SK-N-SH (cell line): ENCODE data around the gene RILPL1. TPM values are rescaled to one million over a fixed set of nuclear protein-coding genes. Genes with fewer than 3 reads are reported as not detected.

Source experiments
- CTCF ChIA-PET: fragments of 300-600, 350-600 bp; formaldehyde crosslinking; extraction: SDS; loops from one replicate; lab custom pipeline; 2021; lab: Yijun Ruan, JAX
- POLR2A ChIA-PET: fragments of 350-600 bp; sonication (Branson Sonifier 250); formaldehyde crosslinking; extraction: SDS; loops from one replicate; lab custom pipeline; 2020; ENCODE audit warnings: antibody characterized with exemption, inconsistent platforms; lab: Yijun Ruan, JAX
- DNase-seq: peaks from one replicate; pipeline ENCODE4 v3.0.0; 2012
- H2AFZ ChIP-seq: fragments of 200-600 bp; sonication (generic); 2 replicates; pipeline ENCODE4 v1.8.1; 2016; ENCODE audit warnings: antibody characterized with exemption, mild to moderate bottlenecking, low read depth
- H3F3A ChIP-seq: fragments of 200-600 bp; sonication (generic); replicated peaks from 2 replicates; pipeline ENCODE3; 2016; ENCODE audit warnings: antibody characterized with exemption, mild to moderate bottlenecking; ENCODE audit not compliant: insufficient read depth
- H3K27ac ChIP-seq, 2 experiments: fragments of 200-500 bp in 1 of 2; fragments of 200-600 bp in 1 of 2; sonication (Bioruptor generic) in 1 of 2; sonication (generic), shearing (Covaris generic) in 1 of 2; 2 replicates each; pipeline versions ENCODE4 v1.5.1 to v1.6.1; 2014 to 2016; ENCODE audit warnings: low read depth in 2 of 2, inconsistent platforms in 1 of 2, low read length in 1 of 2, mild to moderate bottlenecking in 1 of 2, mixed read lengths in 1 of 2
- H3K27me3 ChIP-seq: fragments of 200-600 bp; sonication (generic), shearing (Covaris generic); 2 replicates; pipeline ENCODE4 v1.6.1; 2016; ENCODE audit warnings: mixed run types; ENCODE audit not compliant: insufficient read depth
- H3K36me3 ChIP-seq, 2 experiments: fragments of 200-500 bp in 1 of 2; fragments of 200-600 bp in 1 of 2; sonication (Bioruptor generic) in 1 of 2; sonication (generic) in 1 of 2; replicated peaks in 1 of 2; 2 replicates each; pipeline versions ENCODE3 to v1.5.1; 2014 to 2016; ENCODE audit warnings: low read length in 1 of 2, mild to moderate bottlenecking in 1 of 2; ENCODE audit not compliant: insufficient read depth in 2 of 2, control insufficient read depth in 1 of 2
- H3K4me1 ChIP-seq, 2 experiments: fragments of 200-500 bp in 1 of 2; fragments of 200-600 bp in 1 of 2; sonication (Bioruptor generic) in 1 of 2; sonication (generic), shearing (Covaris generic) in 1 of 2; 2 replicates each; pipeline versions ENCODE4 v1.5.1 to v1.6.1; 2014 to 2016; ENCODE audit warnings: low read depth in 1 of 2, low read length in 1 of 2, mixed run types in 1 of 2; ENCODE audit not compliant: insufficient read depth in 2 of 2, control insufficient read depth in 1 of 2
- H3K4me2 ChIP-seq: fragments of 200-600 bp; sonication (generic), shearing (Covaris generic); 2 replicates; pipeline ENCODE4 v1.6.1; 2017; ENCODE audit warnings: mixed run types
- H3K4me3 ChIP-seq, 2 experiments: fragments of 200-500 bp in 1 of 2; fragments of 200-600 bp in 1 of 2; sonication (Bioruptor generic) in 1 of 2; sonication (generic), shearing (Covaris generic) in 1 of 2; 2 replicates each; pipeline versions ENCODE4 v1.5.1 to v1.8.1; 2014 to 2016; ENCODE audit warnings: low read depth in 2 of 2, inconsistent platforms in 1 of 2, low read length in 1 of 2, mild to moderate bottlenecking in 1 of 2, mixed read lengths in 1 of 2, moderate library complexity in 1 of 2
- H3K79me2 ChIP-seq: fragments of 200-600 bp; sonication (generic); 2 replicates; pipeline ENCODE4 v1.8.1; 2017; ENCODE audit warnings: mild to moderate bottlenecking; ENCODE audit not compliant: insufficient read depth
- H3K9ac ChIP-seq: fragments of 200-600 bp; sonication (generic); 2 replicates; pipeline ENCODE4 v1.6.1; 2017; ENCODE audit warnings: mixed run types
- H3K9me2 ChIP-seq: fragments of 200-600 bp; sonication (generic); 2 replicates; pipeline ENCODE4 v1.6.1; 2017; ENCODE audit warnings: mixed run types
- H3K9me3 ChIP-seq: fragments of 200-600 bp; sonication (generic); 2 replicates; pipeline ENCODE4 v1.6.1; 2017; ENCODE audit warnings: mixed run types, mild to moderate bottlenecking, moderate library complexity
- H4K20me1 ChIP-seq: fragments of 200-600 bp; sonication (generic); 2 replicates; pipeline ENCODE4 v1.6.1; 2017; ENCODE audit warnings: mild to moderate bottlenecking, mixed run types; ENCODE audit not compliant: insufficient read depth
- ELF1 ChIP-seq: IDR thresholded peaks from 2 replicates; pipeline ENCODE4 v1.4.0; 2012
- EP300 ChIP-seq, 2 experiments: IDR thresholded peaks; 2 replicates each; pipeline versions ENCODE4 v1.4.0 to v1.6.1; 2012; ENCODE audit warnings: borderline replicate concordance in 1 of 2, low read depth in 1 of 2, low read length in 1 of 2
- EZH2phosphoT487 ChIP-seq: fragments of 200-600 bp; sonication (generic); IDR thresholded peaks from 2 replicates; pipeline ENCODE4 v1.6.1; 2017; ENCODE audit warnings: low read depth, mixed run types, mild to moderate bottlenecking, antibody characterized with exemption, moderate library complexity, borderline replicate concordance
- FOXJ3 ChIP-seq: sonication (generic); formaldehyde crosslinking; IDR thresholded peaks from 2 replicates; pipeline ENCODE4 v1.5.1; 2020; ENCODE audit warnings: mild to moderate bottlenecking, missing genetic modification reagents
- GABPA ChIP-seq: IDR thresholded peaks from 2 replicates; pipeline ENCODE4 v1.4.0; 2012; ENCODE audit warnings: low read depth, mild to moderate bottlenecking
- GATA2 ChIP-seq: sonication (generic); formaldehyde crosslinking; IDR thresholded peaks from 2 replicates; pipeline ENCODE4 v1.5.0; 2020; ENCODE audit warnings: mild to moderate bottlenecking, missing genetic modification reagents
- JUND ChIP-seq: IDR thresholded peaks from 2 replicates; pipeline ENCODE4 v1.4.0; 2012
- MEF2A ChIP-seq: IDR thresholded peaks from 2 replicates; pipeline ENCODE4 v1.4.0; 2012; ENCODE audit warnings: low read depth, borderline replicate concordance
- NFIC ChIP-seq: IDR thresholded peaks from 2 replicates; pipeline ENCODE4 v1.4.0; 2012; ENCODE audit warnings: borderline replicate concordance
- NRF1 ChIP-seq: IDR thresholded peaks from 2 replicates; pipeline ENCODE4 v1.6.1; 2012; ENCODE audit warnings: low read depth, mild to moderate bottlenecking, low read length
- POLR2AphosphoS5 ChIP-seq: IDR thresholded peaks from 2 replicates; pipeline ENCODE4 v1.6.1; 2012; ENCODE audit warnings: low read depth, low read length
- RAD21 ChIP-seq: IDR thresholded peaks from 2 replicates; pipeline ENCODE4 v1.6.1; 2012; ENCODE audit warnings: mild to moderate bottlenecking, low read length
- RCOR1 ChIP-seq: fragments of 150-350 bp; IDR thresholded peaks from 2 replicates; pipeline ENCODE4 v1.6.1; 2017; ENCODE audit warnings: antibody characterized with exemption, low read length
- RFX5 ChIP-seq: IDR thresholded peaks from 2 replicates; pipeline ENCODE4 v1.6.1; 2012; ENCODE audit warnings: mild to moderate bottlenecking, improper control_type of control experiment, low read length
- SIN3A ChIP-seq: IDR thresholded peaks from 2 replicates; pipeline ENCODE4 v1.6.1; 2012; ENCODE audit warnings: low read depth, mild to moderate bottlenecking, low read length, moderate library complexity, borderline replicate concordance
- SMC3 ChIP-seq: IDR thresholded peaks from 2 replicates; pipeline ENCODE4 v1.6.1; 2012; ENCODE audit warnings: low read depth, low read length, improper control_type of control experiment
- TAF1 ChIP-seq: IDR thresholded peaks from 2 replicates; pipeline ENCODE4 v1.6.1; 2012; ENCODE audit warnings: low read depth, mild to moderate bottlenecking, low read length, moderate library complexity, borderline replicate concordance
- TCF12 ChIP-seq: IDR thresholded peaks from 2 replicates; pipeline ENCODE4 v1.4.0; 2012
- YY1 ChIP-seq: IDR thresholded peaks from 2 replicates; pipeline ENCODE4 v1.4.0; 2012; ENCODE audit warnings: low read depth, mild to moderate bottlenecking
- WGBS: methylation state at CpG from one replicate; pipeline ENCODE4 v1.1.6; 2017; ENCODE audit warnings: low lambda C conversion rate; 5-methylcytosine and 5-hydroxymethylcytosine counted together
- polyA plus RNA-seq, 3 experiments: library from polyadenylated mRNA; depleted of rRNA; stranded (reverse); fragments of >200 nt; gene quantifications; 2 replicates each; pipeline ENCODE4 v1.2.3, GENCODE V29; 2012
- TF ChIP-seq, protein P1 (sequence below): fragments of 150-350 bp; IDR thresholded peaks from 2 replicates; pipeline ENCODE4 v1.6.1; 2016; ENCODE audit warnings: mild to moderate bottlenecking, low read depth, low read length
- TF ChIP-seq, protein P2 (sequence below): fragments of 150-350 bp; IDR thresholded peaks from 2 replicates; pipeline ENCODE4 v1.6.1; 2017; ENCODE audit warnings: antibody characterized with exemption, low read length, low read depth, borderline replicate concordance
- TF ChIP-seq, protein P3 (sequence below): IDR thresholded peaks from 2 replicates; pipeline ENCODE4 v1.4.0; 2012; ENCODE audit warnings: low read depth
- TF ChIP-seq, protein P4 (sequence below): IDR thresholded peaks from 2 replicates; pipeline ENCODE4; 2012
- TF ChIP-seq, protein P5 (sequence below): IDR thresholded peaks from 2 replicates; pipeline ENCODE4 v1.6.1; 2012; ENCODE audit warnings: mild to moderate bottlenecking, low read depth, low read length, moderate library complexity

The RILPL1 gene
- polyA plus RNA-seq, 1 of the 3 experiments (the other 2 are of a cell fraction) = 32.6 TPM

DNA sequence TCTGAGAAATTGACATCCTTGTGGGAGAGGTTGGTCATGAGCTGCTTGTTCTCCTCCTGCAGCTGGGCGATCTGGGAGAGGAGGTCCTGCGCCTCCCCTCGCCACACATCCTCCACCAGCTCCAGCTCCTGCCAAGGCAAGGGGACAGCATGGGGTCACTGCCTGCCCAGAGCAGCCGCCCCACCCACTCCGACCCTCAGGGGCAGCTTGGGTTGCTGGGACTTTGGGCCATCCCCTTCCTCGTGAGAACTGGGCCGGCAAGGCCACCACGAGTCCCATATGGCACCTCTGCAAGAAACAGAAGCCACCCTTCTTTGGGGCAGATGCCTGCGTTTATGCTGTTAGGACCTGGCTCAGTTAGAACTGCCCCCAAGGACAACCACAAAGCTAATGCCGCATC lies 10.0 kb downstream of the RILPL1 start:
- TF ChIP-seq NFIC (no peak), POLR2AphosphoS5 (no peak), ELF1 (no peak), SIN3A (no peak), RCOR1 (no peak), TAF1 (no peak), SMC3 (no peak), YY1 (no peak), NRF1 (no peak), RAD21 (no peak), GABPA (no peak), RFX5 (no peak)
- TF ChIP-seq, protein P1, sequence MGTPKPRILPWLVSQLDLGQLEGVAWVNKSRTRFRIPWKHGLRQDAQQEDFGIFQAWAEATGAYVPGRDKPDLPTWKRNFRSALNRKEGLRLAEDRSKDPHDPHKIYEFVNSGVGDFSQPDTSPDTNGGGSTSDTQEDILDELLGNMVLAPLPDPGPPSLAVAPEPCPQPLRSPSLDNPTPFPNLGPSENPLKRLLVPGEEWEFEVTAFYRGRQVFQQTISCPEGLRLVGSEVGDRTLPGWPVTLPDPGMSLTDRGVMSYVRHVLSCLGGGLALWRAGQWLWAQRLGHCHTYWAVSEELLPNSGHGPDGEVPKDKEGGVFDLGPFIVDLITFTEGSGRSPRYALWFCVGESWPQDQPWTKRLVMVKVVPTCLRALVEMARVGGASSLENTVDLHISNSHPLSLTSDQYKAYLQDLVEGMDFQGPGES = no peak
- TF ChIP-seq, protein P2, sequence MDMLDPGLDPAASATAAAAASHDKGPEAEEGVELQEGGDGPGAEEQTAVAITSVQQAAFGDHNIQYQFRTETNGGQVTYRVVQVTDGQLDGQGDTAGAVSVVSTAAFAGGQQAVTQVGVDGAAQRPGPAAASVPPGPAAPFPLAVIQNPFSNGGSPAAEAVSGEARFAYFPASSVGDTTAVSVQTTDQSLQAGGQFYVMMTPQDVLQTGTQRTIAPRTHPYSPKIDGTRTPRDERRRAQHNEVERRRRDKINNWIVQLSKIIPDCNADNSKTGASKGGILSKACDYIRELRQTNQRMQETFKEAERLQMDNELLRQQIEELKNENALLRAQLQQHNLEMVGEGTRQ = no peak
- TF ChIP-seq, all 33 proteins: peak for 0
- ChIA-PET CTCF (no interaction called here), POLR2A (no interaction called here)
- DNase-seq = no peak
- H3K36me3 ChIP-seq = peaks cover 21 to 26% of the 10 kb centered on the region in 2 experiments
- H3K4me2 ChIP-seq = no peak overlapping the region
- H3K27me3 ChIP-seq = no peaks in the 10 kb centered on the region
- peaks cover 10% of the 10 kb centered on the region; the same call in 1 of the 2 replicates for H4K20me1 ChIP-seq
- no peaks in the 10 kb centered on the region for H3K9me3 ChIP-seq
- no peaks in the 10 kb centered on the region for H3K9me2 ChIP-seq
- no peak overlapping the region for H3K27ac ChIP-seq
- no peak overlapping the region for H2AFZ ChIP-seq
- 86% methylated on average over 1 of the region's 10 CpGs for WGBS
- peaks cover 11% of the 10 kb centered on the region for H3F3A ChIP-seq
- no peak overlapping the region for H3K9ac ChIP-seq
- no peak overlapping the region for H3K4me3 ChIP-seq
- peaks cover 36% of the 10 kb centered on the region; the same call in 1 of the 2 replicates for H3K79me2 ChIP-seq
- 0 out of 4 replicates have a peak, but pooled peaks cover 0 to 5% of the 10 kb centered on the region in 2 experiments for H3K4me1 ChIP-seq

DNA sequence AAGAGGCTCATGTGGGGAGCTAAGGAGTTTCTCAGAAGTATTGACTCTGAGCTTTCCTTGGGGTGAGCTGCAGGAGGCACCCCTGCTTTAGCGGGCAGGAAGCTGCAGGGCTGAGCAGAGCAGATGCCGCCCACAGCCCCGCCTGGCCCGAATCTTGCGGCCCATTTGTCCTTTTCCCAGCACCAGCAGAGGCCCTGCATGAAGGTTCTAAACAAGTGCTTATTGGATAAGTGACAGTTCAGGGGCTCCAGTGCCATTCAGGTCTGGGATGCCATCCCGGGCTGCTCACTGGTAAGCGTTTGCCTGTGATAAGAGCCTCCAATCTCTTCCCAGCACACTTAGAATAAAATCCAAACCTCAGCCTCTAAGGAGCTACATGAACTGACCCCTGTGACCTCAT lies 11.4 kb downstream of the RILPL1 start:
- POLR2A ChIA-PET = no interaction called here
- Histone ChIP-seq H3K9me2 (no peaks in the 10 kb centered on the region), H2AFZ (no peak overlapping the region), H3K27me3 (no peaks in the 10 kb centered on the region), H3K4me1 (0 out of 4 replicates have a peak, but pooled peaks cover 0 to 5% of the 10 kb centered on the region in 2 experiments), H3K9ac (no peak overlapping the region), H3K27ac (no peak overlapping the region), H3K79me2 (peaks cover 24% of the 10 kb centered on the region; the same call in 1 of the 2 replicates), H3F3A (peaks cover 11% of the 10 kb centered on the region), H3K36me3 (peaks cover 21 to 38% of the 10 kb centered on the region in 2 experiments), H3K4me2 (no peak overlapping the region), H4K20me1 (peaks cover 10% of the 10 kb centered on the region; the same call in 1 of the 2 replicates), H3K9me3 (no peaks in the 10 kb centered on the region), H3K4me3 (no peak overlapping the region)
- CTCF ChIA-PET = interaction anchor here (0.5 to 1.7 kb wide), 2 partner anchors 11 to 373 kb away, joined by 3 to 5 read pairs; partner anchors contain the start of gene RILPL1
- 100% methylated on average over 6 of the region's 7 CpGs for whole genome bisulfite sequencing
- no peak for DNase-seq
- TF ChIP-seq, protein P3, sequence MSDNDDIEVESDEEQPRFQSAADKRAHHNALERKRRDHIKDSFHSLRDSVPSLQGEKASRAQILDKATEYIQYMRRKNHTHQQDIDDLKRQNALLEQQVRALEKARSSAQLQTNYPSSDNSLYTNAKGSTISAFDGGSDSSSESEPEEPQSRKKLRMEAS = no peak
- TF ChIP-seq EP300 (IDR thresholded peaks at IDR 0.05; ENCODE audit: borderline replicate concordance in 1 of 2, low read depth in 1 of 2, low read length in 1 of 2) (no peak), GATA2 (no peak), TCF12 (no peak), RCOR1 (no peak), EZH2phosphoT487 (no peak), RFX5 (no peak), MEF2A (no peak), FOXJ3 (CRISPR knock-in tag) (no peak), JUND (no peak)
- TF ChIP-seq, protein P4, sequence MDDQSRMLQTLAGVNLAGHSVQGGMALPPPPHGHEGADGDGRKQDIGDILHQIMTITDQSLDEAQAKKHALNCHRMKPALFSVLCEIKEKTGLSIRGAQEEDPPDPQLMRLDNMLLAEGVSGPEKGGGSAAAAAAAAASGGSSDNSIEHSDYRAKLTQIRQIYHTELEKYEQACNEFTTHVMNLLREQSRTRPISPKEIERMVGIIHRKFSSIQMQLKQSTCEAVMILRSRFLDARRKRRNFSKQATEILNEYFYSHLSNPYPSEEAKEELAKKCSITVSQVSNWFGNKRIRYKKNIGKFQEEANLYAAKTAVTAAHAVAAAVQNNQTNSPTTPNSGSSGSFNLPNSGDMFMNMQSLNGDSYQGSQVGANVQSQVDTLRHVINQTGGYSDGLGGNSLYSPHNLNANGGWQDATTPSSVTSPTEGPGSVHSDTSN = no peak
- TF ChIP-seq, protein P5, sequence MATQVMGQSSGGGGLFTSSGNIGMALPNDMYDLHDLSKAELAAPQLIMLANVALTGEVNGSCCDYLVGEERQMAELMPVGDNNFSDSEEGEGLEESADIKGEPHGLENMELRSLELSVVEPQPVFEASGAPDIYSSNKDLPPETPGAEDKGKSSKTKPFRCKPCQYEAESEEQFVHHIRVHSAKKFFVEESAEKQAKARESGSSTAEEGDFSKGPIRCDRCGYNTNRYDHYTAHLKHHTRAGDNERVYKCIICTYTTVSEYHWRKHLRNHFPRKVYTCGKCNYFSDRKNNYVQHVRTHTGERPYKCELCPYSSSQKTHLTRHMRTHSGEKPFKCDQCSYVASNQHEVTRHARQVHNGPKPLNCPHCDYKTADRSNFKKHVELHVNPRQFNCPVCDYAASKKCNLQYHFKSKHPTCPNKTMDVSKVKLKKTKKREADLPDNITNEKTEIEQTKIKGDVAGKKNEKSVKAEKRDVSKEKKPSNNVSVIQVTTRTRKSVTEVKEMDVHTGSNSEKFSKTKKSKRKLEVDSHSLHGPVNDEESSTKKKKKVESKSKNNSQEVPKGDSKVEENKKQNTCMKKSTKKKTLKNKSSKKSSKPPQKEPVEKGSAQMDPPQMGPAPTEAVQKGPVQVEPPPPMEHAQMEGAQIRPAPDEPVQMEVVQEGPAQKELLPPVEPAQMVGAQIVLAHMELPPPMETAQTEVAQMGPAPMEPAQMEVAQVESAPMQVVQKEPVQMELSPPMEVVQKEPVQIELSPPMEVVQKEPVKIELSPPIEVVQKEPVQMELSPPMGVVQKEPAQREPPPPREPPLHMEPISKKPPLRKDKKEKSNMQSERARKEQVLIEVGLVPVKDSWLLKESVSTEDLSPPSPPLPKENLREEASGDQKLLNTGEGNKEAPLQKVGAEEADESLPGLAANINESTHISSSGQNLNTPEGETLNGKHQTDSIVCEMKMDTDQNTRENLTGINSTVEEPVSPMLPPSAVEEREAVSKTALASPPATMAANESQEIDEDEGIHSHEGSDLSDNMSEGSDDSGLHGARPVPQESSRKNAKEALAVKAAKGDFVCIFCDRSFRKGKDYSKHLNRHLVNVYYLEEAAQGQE = no peak
